T-helper 22 cell (primary cell): ENCODE measurements around the gene KRT20.
A peak's percentile ranks its signal among the peaks of the same experiment; 100 is the strongest.
"Not testable (repeated sequence)": the region's sequence is repeated elsewhere in the genome, so short reads cannot be mapped to it uniquely, and the experiment has no call there.

Experiments
- DNase-seq: peaks from one replicate; pipeline ENCODE4 v3.0.0-alpha.2; 2020; ENCODE audit warnings: low read depth

The KRT20 gene

GRCh38 chr17:40884708-40885512, at the start of gene KRT20:
Gene KRT20 (minus strand): TSS chr17:40885242. CDS start chr17:40885185, 57 bp downstream.
- DNase-seq: no peak

- DNase-seq: no peak
These were observed 47.6 kb upstream of the KRT20 start for GRCh38 chr17:40932608-40933007.

- no peak for DNase-seq
These were observed 46.3 kb upstream of the KRT20 start for GRCh38 chr17:40931311-40931710.

- DNase-seq: no peak
These were observed 41.3 kb upstream of the KRT20 start for GRCh38 chr17:40926341-40926740.

- DNase-seq: no peak
These were observed 37.2 kb upstream of the KRT20 start for GRCh38 chr17:40922239-40922638.

- no peak for DNase-seq
These were observed 36.0 kb upstream of the KRT20 start for GRCh38 chr17:40921026-40921425.

- DNase-seq: not testable (repeated sequence)
These were observed 32.1 kb upstream of the KRT20 start for GRCh38 chr17:40917116-40917515.

- no peak for DNase-seq
These were observed 31.3 kb upstream of the KRT20 start for GRCh38 chr17:40916366-40916765.

- no peak for DNase-seq
These were observed 30.7 kb upstream of the KRT20 start for GRCh38 chr17:40915721-40916256.

GRCh38 chr17:40915199-40915661, 30.2 kb upstream of the KRT20 start:
- DNase-seq: no peak

GRCh38 chr17:40914075-40914855, 29.2 kb upstream of the KRT20 start:
- DNase-seq: no peak

- no peak for DNase-seq
These were observed 27.6 kb upstream of the KRT20 start for GRCh38 chr17:40912486-40913210.

- no peak for DNase-seq
These were observed 25.4 kb upstream of the KRT20 start for GRCh38 chr17:40910441-40910841.

GRCh38 chr17:40909755-40910154, 24.7 kb upstream of the KRT20 start:
- DNase-seq: no peak

GRCh38 chr17:40909351-40909750, 24.3 kb upstream of the KRT20 start:
- DNase-seq: peak; percentile 24

GRCh38 chr17:40906613-40907012, 21.6 kb upstream of the KRT20 start:
- DNase-seq: no peak

GRCh38 chr17:40905370-40905769, 20.3 kb upstream of the KRT20 start:
- no peak for DNase-seq

GRCh38 chr17:40903129-40903847, 18.2 kb upstream of the KRT20 start:
- DNase-seq: no peak

- DNase-seq: no peak
These were observed 17.5 kb upstream of the KRT20 start for GRCh38 chr17:40902498-40902897.

GRCh38 chr17:40901981-40902474, 17.0 kb upstream of the KRT20 start:
- no peak for DNase-seq

- DNase-seq: no peak
These were observed 15.8 kb upstream of the KRT20 start for GRCh38 chr17:40900809-40901356.
